Femur (tissue), 1 donor: ENCODE results near the gene CACNA2D4.

Source experiments
- DNase-seq: peaks from one replicate; pipeline ENCODE4 v3.0.0-alpha.2; 2017

Gene CACNA2D4

GRCh38 chr12:1842905-1843640, 75.4 kb downstream of the CACNA2D4 start:
- DNase-seq: peak; percentile 7

GRCh38 chr12:1842183-1842904, 76.1 kb downstream of the CACNA2D4 start:
- DNase-seq: no peak

GRCh38 chr12:1841586-1842182, 76.8 kb downstream of the CACNA2D4 start:
- DNase-seq: no peak

- DNase-seq: no peak
These were observed 77.4 kb downstream of the CACNA2D4 start for GRCh38 chr12:1840981-1841425.

GRCh38 chr12:1839956-1840951, 78.2 kb downstream of the CACNA2D4 start:
- no peak for DNase-seq

- no peak for DNase-seq
These were observed 79.0 kb downstream of the CACNA2D4 start for GRCh38 chr12:1839464-1839863.

- no peak for DNase-seq
These were observed 79.5 kb downstream of the CACNA2D4 start for GRCh38 chr12:1838994-1839365.

- DNase-seq: no peak
These were observed 80.1 kb downstream of the CACNA2D4 start for GRCh38 chr12:1838205-1838993.

DNA sequence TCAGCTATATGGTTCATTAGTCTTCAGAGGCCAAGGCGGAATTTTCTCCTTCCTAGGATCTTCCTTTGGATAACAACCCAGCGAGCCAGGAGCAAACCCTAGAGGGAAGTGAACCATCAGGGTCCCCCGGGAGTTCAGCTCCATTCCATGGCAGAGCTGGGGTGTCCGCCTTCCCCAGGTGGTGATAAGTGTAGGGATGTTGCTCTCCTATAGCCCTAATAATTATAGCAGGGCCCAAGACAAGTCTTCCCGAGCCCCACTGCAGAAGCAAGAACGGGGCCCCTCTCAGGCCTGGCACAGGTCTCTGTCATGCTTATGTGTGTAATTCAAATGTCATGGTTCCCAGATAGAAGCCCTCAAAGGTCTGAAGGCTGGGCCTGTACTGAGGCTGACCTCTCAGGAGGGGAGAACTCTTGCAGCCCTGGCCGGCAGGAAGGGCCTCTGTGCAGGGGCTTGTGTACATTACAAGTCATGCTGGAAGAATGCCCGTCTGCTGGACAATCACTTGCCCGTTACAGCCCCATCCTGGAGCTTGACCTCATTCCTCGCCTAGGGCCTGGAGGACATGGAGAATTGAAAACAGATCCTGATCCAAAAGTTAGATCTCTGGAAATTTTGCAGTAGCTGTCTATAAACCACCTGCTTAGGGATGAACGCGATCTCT, 80.8 kb downstream of the CACNA2D4 start:
- DNase-seq: no peak

DNA sequence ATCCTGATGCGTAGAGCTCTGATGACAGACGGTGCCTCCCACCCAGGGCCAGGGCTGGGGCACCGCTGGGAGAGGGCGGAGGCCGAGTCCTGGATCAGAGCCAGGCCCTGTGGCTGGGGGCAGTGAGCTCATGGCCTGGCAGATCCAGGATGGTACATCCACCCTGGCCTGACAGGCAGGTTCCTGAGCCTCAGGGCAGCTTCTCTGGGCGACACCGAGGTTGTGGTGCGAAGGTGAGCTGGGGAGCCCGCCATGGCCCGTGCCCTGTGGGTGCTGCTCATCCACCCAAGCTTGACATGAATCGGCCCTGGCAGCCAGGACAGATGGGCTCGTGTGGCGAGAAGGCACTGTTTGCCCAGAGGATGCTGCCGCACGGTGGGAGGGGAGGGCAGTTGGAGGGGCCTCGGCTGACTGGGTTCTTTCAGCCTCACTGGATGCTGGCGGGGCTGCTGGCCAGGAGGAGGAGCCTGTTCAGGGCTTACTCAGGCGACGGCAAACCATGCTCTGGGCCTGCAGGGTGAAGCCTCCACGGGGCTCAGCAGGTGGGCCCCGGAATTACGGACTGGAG, 81.5 kb downstream of the CACNA2D4 start:
- no peak for DNase-seq

- no peak for DNase-seq
These were observed 82.1 kb downstream of the CACNA2D4 start for GRCh38 chr12:1836241-1836803.

GRCh38 chr12:1835211-1836131, 83.0 kb downstream of the CACNA2D4 start:
- DNase-seq: no peak

- DNase-seq: no peak
These were observed 84.1 kb downstream of the CACNA2D4 start for GRCh38 chr12:1834186-1834925.

- no peak for DNase-seq
These were observed 84.8 kb downstream of the CACNA2D4 start for GRCh38 chr12:1833596-1834028.

- no peak for DNase-seq
These were observed 85.5 kb downstream of the CACNA2D4 start for GRCh38 chr12:1832801-1833595.

DNA sequence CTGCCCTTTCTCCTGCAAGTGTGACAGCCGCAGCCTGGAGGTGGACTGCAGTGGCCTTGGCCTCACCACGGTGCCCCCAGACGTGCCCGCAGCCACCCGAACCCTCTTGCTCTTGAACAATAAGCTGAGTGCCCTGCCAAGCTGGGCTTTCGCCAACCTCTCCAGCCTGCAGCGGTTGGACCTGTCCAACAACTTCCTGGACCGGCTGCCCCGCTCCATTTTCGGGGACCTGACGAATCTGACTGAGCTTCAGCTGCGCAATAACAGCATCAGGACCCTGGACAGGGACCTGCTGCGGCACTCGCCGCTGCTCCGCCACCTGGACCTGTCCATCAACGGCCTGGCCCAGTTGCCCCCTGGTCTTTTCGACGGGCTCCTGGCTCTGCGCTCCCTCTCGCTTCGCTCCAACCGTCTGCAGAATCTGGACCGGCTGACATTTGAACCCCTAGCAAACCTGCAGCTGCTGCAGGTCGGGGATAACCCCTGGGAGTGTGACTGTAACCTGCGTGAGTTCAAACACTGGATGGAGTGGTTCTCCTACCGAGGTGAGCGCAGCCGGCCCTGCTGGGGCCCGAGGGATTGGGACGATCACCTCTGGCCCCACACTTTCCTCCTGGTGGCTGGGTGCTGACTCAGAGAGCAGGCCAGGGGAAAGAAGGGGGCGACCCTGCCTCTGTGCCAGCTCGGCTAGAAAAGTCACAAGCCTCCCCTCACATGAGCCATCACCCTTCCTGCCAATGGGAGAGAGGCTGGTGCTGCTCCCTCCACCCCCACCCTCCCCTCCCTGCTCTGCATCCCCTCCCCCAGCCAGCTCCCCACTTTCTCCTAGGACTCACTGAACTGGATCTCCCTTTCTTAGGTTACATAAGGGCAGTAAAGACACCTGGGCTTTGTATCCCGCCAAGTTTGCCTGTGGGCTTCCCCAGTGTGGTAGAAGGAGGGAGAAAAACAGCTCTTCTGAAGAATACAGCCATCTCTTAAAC, 87.2 kb downstream of the CACNA2D4 start:
- peak; percentile 85 for DNase-seq
